Ovary (tissue), 3 donors: ENCODE data around the gene EDC3.
A peak's percentile ranks its signal among the peaks of the same experiment; 100 is the strongest.

Experiments
- CTCF ChIP-seq, 3 donors: fragments of 450-650 bp in 2 of 3; fragments of 200-600 bp in 1 of 3; IDR thresholded peaks; one replicate each; pipeline versions ENCODE4 v1.5.1 to v1.8.0; 2016 to 2022; ENCODE audit warnings: antibody characterized with exemption in 3 of 3, mild to moderate bottlenecking in 1 of 3
- EP300 ChIP-seq: sonication (generic); formaldehyde crosslinking; IDR thresholded peaks from one replicate; pipeline ENCODE4 v1.6.1; 2017; ENCODE audit warnings: antibody characterized with exemption
- donor health status: DM: no; HTN: no; CAD: no.

- TF ChIP-seq CTCF (IDR thresholded peaks at IDR 0.05) (peak; percentile 26 to 75 (median 72)), EP300 (no peak)
These were observed 60.6 kb downstream of the EDC3 start for GRCh38 chr15:74635228-74635627.
